DND-41 (cell line): ENCODE results near the gene BLOC1S2.

ENCODE experiments used
- ATAC-seq: fragments of 200-7000 bp; cut with Tn5 transposase; 3 replicates; pipeline ENCODE4 v1.9.1; 2021; ENCODE audit warnings: low read depth; ENCODE audit not compliant: insufficient read depth
- DNase-seq: peaks from one replicate; pipeline ENCODE4 v3.0.0-alpha.2; 2020
- H2AFZ ChIP-seq: 2 replicates; pipeline ENCODE4 v1.6.0; 2012; ENCODE audit warnings: low read depth, low read length
- H3K27ac ChIP-seq: 2 replicates; pipeline ENCODE4 v1.5.1; 2012; ENCODE audit warnings: low read length, inconsistent platforms
- H3K27me3 ChIP-seq: fragments of 200-600 bp; sonication (generic); 2 replicates; pipeline ENCODE4 v1.6.0; 2012; ENCODE audit warnings: low read length, mild to moderate bottlenecking, inconsistent platforms; ENCODE audit not compliant: insufficient read depth, poor library complexity
- H3K36me3 ChIP-seq: 2 replicates; pipeline ENCODE4 v1.5.1; 2012; ENCODE audit warnings: low read length, inconsistent platforms; ENCODE audit not compliant: insufficient read depth
- H3K4me1 ChIP-seq: 2 replicates; pipeline ENCODE4 v1.5.1; 2012; ENCODE audit warnings: mild to moderate bottlenecking, low read length; ENCODE audit not compliant: insufficient read depth
- H3K4me2 ChIP-seq: 2 replicates; pipeline ENCODE4 v1.6.0; 2012; ENCODE audit warnings: mild to moderate bottlenecking, moderate library complexity, low read length, inconsistent platforms; ENCODE audit not compliant: insufficient read depth
- H3K4me3 ChIP-seq, 2 experiments: fragments of 200-600 bp in 1 of 2; shearing (Covaris generic) in 1 of 2; 2 replicates each; pipeline ENCODE4 v1.5.1; 2012 to 2016; ENCODE audit warnings: inconsistent platforms in 2 of 2, low read length in 2 of 2, mild to moderate bottlenecking in 2 of 2, low read depth in 1 of 2, moderate library complexity in 1 of 2
- H3K79me2 ChIP-seq: 2 replicates; pipeline ENCODE4 v1.6.0; 2012; ENCODE audit warnings: low read length, inconsistent platforms; ENCODE audit not compliant: insufficient read depth
- H3K9ac ChIP-seq: 2 replicates; pipeline ENCODE4 v1.6.0; 2012; ENCODE audit warnings: low read depth, mild to moderate bottlenecking, inconsistent platforms, low read length, moderate library complexity
- H3K9me3 ChIP-seq: 2 replicates; pipeline ENCODE4 v1.5.1; 2012; ENCODE audit warnings: low read length, moderate library complexity, mild to moderate bottlenecking, inconsistent platforms; ENCODE audit not compliant: insufficient read depth, severe bottlenecking
- H4K20me1 ChIP-seq: 2 replicates; pipeline ENCODE4 v1.6.0; 2012; ENCODE audit warnings: low read length; ENCODE audit not compliant: insufficient read depth
- EZH2 ChIP-seq: IDR thresholded peaks from 3 replicates; pipeline ENCODE4 v1.6.1; 2012; ENCODE audit warnings: borderline replicate concordance, low read depth, mild to moderate bottlenecking, moderate library complexity, low read length, inconsistent platforms; ENCODE audit not compliant: severe bottlenecking
- TF ChIP-seq, protein P1 (sequence below): IDR thresholded peaks from 2 replicates; pipeline ENCODE4 v1.5.1; 2012; ENCODE audit warnings: borderline replicate concordance, low read length, moderate library complexity, mild to moderate bottlenecking; ENCODE audit not compliant: poor library complexity, severe bottlenecking; ENCODE audit errors: extremely low read depth

The BLOC1S2 gene

DNA sequence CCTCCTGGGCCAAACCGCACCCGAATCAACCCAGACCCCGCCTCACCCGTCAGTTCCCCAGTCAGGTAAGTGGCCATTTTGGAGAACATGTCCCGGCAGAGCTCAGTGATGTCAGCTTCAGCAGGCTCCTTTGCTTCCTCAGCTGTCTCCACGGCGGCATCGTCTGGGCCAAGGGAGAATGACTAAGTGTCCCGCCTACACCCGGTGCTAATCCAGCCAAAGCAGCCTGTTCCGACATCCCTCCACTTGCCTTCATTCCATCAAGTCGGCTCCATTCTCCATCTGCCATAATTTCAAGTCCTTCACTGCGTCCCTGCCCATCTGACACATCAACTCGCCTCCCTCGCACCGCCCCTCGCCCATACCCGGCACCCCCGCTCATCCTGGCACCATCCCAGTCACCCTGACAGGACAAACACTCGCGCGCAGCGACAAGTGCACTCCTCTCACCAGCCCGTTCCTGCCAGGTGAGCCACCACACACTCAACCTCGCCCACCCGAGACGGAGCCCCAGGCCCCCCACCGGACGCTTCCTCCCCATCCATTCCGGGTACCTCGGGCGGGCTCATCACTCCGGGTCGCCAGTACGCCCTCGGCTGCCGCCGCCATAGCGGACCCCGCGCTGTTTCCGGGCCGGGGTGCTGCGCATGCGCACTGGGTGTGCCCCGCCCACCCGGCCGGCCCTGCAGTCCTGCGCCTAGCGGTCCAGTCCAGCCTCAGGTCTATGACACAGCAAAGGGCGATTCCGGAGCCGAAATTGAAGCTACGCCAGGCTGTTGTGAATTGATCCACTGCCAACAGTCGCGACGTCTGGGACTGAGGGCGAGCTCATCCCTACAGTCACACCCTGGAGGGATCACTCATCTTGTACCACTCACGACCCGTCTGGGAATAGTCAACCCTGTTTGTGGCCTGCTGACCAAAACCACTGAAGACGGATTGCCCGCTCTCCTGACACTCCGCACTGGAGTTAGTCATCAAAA, at the start of gene BLOC1S2:
Gene BLOC1S2, minus strand, starts transcription at position 630 of the 983 bp plus-strand sequence. Its CDS starts 21 bp downstream, at position 609.
- Histone ChIP-seq H3K9ac (peak within 1 kb of the TSS; percentile 77), H3K79me2 (peaks cover 51% of the 10 kb centered on the region), H3K27me3 (no peaks in the 10 kb centered on the region), H3K4me2 (peak within 1 kb of the TSS; percentile 89), H3K4me3 (peak within 1 kb of the TSS; percentile 67 to 94), H4K20me1 (peaks cover 4% of the 10 kb centered on the region; the same call in 1 of the 2 replicates), H2AFZ (peak within 1 kb of the TSS; percentile 93), H3K36me3 (peaks cover 25% of the 10 kb centered on the region; the same call in 1 of the 2 replicates), H3K4me1 (peaks cover 35% of the 10 kb centered on the region), H3K9me3 (no peaks in the 10 kb centered on the region), H3K27ac (peak within 1 kb of the TSS; percentile 76)
- ATAC-seq, result peak; percentile 88
- peak; percentile 81 for DNase-seq
- TF ChIP-seq, protein P1, sequence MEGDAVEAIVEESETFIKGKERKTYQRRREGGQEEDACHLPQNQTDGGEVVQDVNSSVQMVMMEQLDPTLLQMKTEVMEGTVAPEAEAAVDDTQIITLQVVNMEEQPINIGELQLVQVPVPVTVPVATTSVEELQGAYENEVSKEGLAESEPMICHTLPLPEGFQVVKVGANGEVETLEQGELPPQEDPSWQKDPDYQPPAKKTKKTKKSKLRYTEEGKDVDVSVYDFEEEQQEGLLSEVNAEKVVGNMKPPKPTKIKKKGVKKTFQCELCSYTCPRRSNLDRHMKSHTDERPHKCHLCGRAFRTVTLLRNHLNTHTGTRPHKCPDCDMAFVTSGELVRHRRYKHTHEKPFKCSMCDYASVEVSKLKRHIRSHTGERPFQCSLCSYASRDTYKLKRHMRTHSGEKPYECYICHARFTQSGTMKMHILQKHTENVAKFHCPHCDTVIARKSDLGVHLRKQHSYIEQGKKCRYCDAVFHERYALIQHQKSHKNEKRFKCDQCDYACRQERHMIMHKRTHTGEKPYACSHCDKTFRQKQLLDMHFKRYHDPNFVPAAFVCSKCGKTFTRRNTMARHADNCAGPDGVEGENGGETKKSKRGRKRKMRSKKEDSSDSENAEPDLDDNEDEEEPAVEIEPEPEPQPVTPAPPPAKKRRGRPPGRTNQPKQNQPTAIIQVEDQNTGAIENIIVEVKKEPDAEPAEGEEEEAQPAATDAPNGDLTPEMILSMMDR, result no peak
- no peak for TF ChIP-seq EZH2

DNA sequence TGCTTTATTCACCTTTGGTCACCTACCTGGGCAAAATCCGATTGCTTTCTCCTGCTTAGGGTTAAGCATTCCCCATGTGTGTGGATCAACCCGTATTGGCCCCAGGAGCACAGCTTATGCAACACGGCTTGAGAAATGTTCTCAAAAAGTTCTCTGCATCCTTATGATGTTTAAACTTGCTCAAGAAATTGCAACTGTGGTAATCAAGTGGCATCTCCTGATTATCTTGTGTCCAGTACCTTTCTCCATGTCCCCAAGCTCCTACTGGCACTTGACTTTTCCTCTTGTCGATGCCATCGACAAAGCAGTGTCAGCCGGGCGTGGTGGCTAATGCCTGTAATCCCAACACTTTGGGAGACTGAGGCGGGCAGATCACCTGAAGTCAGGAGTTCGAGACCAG, 48.3 kb upstream of the BLOC1S2 start:
- peaks cover 7% of the 10 kb centered on the region; the same call in 1 of the 2 replicates for H3K4me1 ChIP-seq
- no peak overlapping the region for H3K4me2 ChIP-seq
- H3K79me2 ChIP-seq, result no peaks in the 10 kb centered on the region
- ATAC-seq (no peak), DNase-seq (no peak)
- no peaks in the 10 kb centered on the region for H3K36me3 ChIP-seq
- no peak overlapping the region for H3K4me3 ChIP-seq
- H3K9me3 ChIP-seq, result no peaks in the 10 kb centered on the region
- H3K9ac ChIP-seq, result no peak overlapping the region
- no peak for TF ChIP-seq EZH2
- TF ChIP-seq, protein P1, result no peak
- no peaks in the 10 kb centered on the region for H4K20me1 ChIP-seq
- no peak overlapping the region for H2AFZ ChIP-seq
- H3K27ac ChIP-seq, result no peak overlapping the region
- H3K27me3 ChIP-seq, result peaks cover 28% of the 10 kb centered on the region

DNA sequence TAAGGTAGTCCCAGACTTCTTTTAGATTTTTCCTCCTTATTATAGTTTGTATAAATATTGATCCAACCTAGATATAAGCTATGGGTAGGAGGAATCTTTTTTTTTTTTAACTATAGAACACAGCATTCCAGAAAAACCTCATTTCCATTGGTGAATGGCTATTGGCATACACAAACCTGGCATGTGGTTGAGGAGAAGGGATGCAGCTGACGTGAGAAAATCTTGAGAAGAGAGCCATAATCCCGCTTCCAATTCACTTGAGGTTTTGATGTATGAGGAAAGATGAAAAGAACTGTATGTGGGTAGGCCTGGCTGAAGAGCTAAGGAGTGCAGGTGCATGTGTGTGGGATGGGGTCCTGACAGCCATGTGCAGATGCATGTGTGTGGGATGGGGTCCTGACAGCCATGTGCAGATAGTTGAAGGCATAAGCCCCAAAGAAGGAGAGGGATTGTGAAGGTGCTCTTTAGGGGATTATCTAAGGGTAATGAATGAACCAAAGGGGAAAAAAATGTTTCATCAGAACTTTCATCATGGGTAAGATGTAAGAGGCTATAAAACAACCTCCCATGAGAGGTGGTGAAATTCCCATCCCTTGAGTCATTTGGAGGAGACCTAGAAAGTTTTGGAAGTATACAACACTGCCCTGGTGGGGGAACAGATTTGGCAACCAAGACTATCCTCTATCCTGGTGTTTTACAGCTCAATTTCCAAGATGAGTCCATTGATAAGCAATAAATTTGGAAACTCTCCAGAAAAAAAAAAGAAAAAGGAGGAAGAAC, 47.4 kb upstream of the BLOC1S2 start:
- H3K4me1 ChIP-seq, result peaks cover 5% of the 10 kb centered on the region; the same call in 1 of the 2 replicates
- H3K79me2 ChIP-seq, result no peaks in the 10 kb centered on the region
- DNase-seq, result no peak
- H2AFZ ChIP-seq, result no peak overlapping the region
- no peak overlapping the region for H3K27ac ChIP-seq
- no peak overlapping the region for H3K9ac ChIP-seq
- no peak for TF ChIP-seq EZH2
- TF ChIP-seq, protein P1, result no peak
- peaks cover 35% of the 10 kb centered on the region for H3K27me3 ChIP-seq
- no peak overlapping the region for H3K4me3 ChIP-seq
- H3K4me2 ChIP-seq, result no peak overlapping the region
- no peaks in the 10 kb centered on the region for H3K36me3 ChIP-seq
- H3K9me3 ChIP-seq, result no peaks in the 10 kb centered on the region
- ATAC-seq, result no peak
- H4K20me1 ChIP-seq, result no peaks in the 10 kb centered on the region
